GM12878 (cell line): Measurements from ENCODE around the gene NDC1. TPM values are rescaled to one million over a fixed set of nuclear protein-coding genes. Genes with fewer than 3 reads are reported as not detected.
"Not testable (repeated sequence)": the region's sequence is repeated elsewhere in the genome, so short reads cannot be mapped to it uniquely, and the experiment has no call there.

Experiments
- ATAC-seq: fragments of 200-7000 bp; cut with Tn5 transposase; 3 replicates; pipeline ENCODE4 v1.9.1; 2020; ENCODE audit warnings: mild to moderate bottlenecking, moderate library complexity
- BruUV-seq: library from RNA; stranded (reverse); fragments of 400-500 nt; replicated peaks from 2 replicates; lab custom pipeline; 2021; lab: Mats Ljungman, UMichigan
- CTCF ChIA-PET: fragments of 300-600 bp; sonication (Branson Sonifier 250); formaldehyde crosslinking; extraction: SDS; loops from one replicate; lab custom pipeline; 2021; ENCODE audit warnings: inconsistent platforms; lab: Yijun Ruan, JAX
- POLR2A ChIA-PET: fragments of 350-600 bp; formaldehyde crosslinking; extraction: SDS; loops from one replicate; lab custom pipeline; 2021; ENCODE audit warnings: inconsistent platforms; lab: Charles Lee
- RAD21 ChIA-PET: fragments of 300-600 bp; sonication (Branson Sonifier 250); formaldehyde crosslinking; loops from one replicate; lab custom pipeline; 2023; ENCODE audit warnings: antibody characterized with exemption; ENCODE audit not compliant: unreplicated experiment; lab: Charles Lee
- SMC1A ChIA-PET: fragments of 300-600 bp; sonication (Branson Sonifier 250); formaldehyde crosslinking; loops from one replicate; lab custom pipeline; 2023; ENCODE audit not compliant: unreplicated experiment, uncharacterized antibody; lab: Charles Lee
- DNase-seq: peaks from one replicate; pipeline ENCODE4 v3.0.0-alpha.2; 2011; ENCODE audit warnings: low read depth, low spot score
- FAIRE-seq: peaks from 3 replicates; lab custom pipeline; 2011; peaks lifted over from hg19 to GRCh38; lab: Jason Lieb, UNC
- H2AFZ ChIP-seq: 2 replicates; pipeline ENCODE4 v1.6.0; 2011; ENCODE audit warnings: low read depth, low read length, control low read depth; ENCODE audit not compliant: control insufficient read depth
- H3K27ac ChIP-seq: 2 replicates; pipeline ENCODE4 v1.5.1; 2011; ENCODE audit warnings: control low read depth; ENCODE audit not compliant: control insufficient read depth, insufficient read depth
- H3K27me3 ChIP-seq, 2 experiments: replicated peaks in 1 of 2; 2 replicates each; pipeline versions ENCODE4 v1.6.0 to v1.6.1; 2011; ENCODE audit warnings: low read length in 1 of 2; ENCODE audit not compliant: control insufficient read depth in 2 of 2, insufficient read depth in 2 of 2
- H3K36me3 ChIP-seq, 2 experiments: 2 replicates each; pipeline ENCODE4 v1.5.1; 2011; ENCODE audit warnings: low read length in 1 of 2; ENCODE audit not compliant: control insufficient read depth in 2 of 2, insufficient read depth in 2 of 2
- H3K4me1 ChIP-seq: 2 replicates; pipeline ENCODE4 v1.6.1; 2011; ENCODE audit warnings: mild to moderate bottlenecking, low read length, moderate library complexity, mixed read lengths; ENCODE audit not compliant: control insufficient read depth, insufficient read depth
- H3K4me2 ChIP-seq: 2 replicates; pipeline ENCODE4 v1.6.0; 2011; ENCODE audit warnings: control low read depth; ENCODE audit not compliant: control insufficient read depth, insufficient read depth
- H3K4me3 ChIP-seq: fragments of 200-600 bp; sonication (generic); 2 replicates; pipeline ENCODE4 v1.5.1; 2016
- H3K79me2 ChIP-seq: 2 replicates; pipeline ENCODE4 v1.6.0; 2011; ENCODE audit warnings: low read length; ENCODE audit not compliant: control insufficient read depth, insufficient read depth
- H3K9ac ChIP-seq: 2 replicates; pipeline ENCODE4 v1.8.0; 2011; ENCODE audit warnings: low read length, control low read depth, mixed read lengths; ENCODE audit not compliant: control insufficient read depth, insufficient read depth
- H3K9me3 ChIP-seq: replicated peaks from 3 replicates; pipeline ENCODE4 v1.5.1; 2011; ENCODE audit warnings: mild to moderate bottlenecking, low read length; ENCODE audit not compliant: control insufficient read depth, insufficient read depth
- H4K20me1 ChIP-seq: 2 replicates; pipeline ENCODE4 v1.6.0; 2011; ENCODE audit not compliant: control insufficient read depth, insufficient read depth
- BCLAF1 ChIP-seq: fragments of 450-650 bp; IDR thresholded peaks from 2 replicates; pipeline ENCODE4 v1.6.1; 2017; ENCODE audit warnings: antibody characterized with exemption, mild to moderate bottlenecking, moderate library complexity
- ETV6 ChIP-seq, 2 experiments: fragments of 450-650 bp in 1 of 2; IDR thresholded peaks in 1 of 2; conservative IDR thresholded peaks in 1 of 2; 2 replicates each; pipeline ENCODE4 v1.6.1; 2014; ENCODE audit warnings: antibody characterized with exemption in 1 of 2, borderline replicate concordance in 1 of 2, low read depth in 1 of 2, mild to moderate bottlenecking in 1 of 2, moderate library complexity in 1 of 2
- IKZF1 ChIP-seq: fragments of 450-650 bp; conservative IDR thresholded peaks from 2 replicates; pipeline ENCODE4 v1.6.1; 2017; ENCODE audit warnings: antibody characterized with exemption, mild to moderate bottlenecking
- NR2C1 ChIP-seq: fragments of 450-650 bp; IDR thresholded peaks from 2 replicates; pipeline ENCODE4 v1.6.1; 2017; ENCODE audit warnings: antibody characterized with exemption, mild to moderate bottlenecking, moderate library complexity
- RCOR1 ChIP-seq: conservative IDR thresholded peaks from 2 replicates; pipeline ENCODE4 v1.6.1; 2012; ENCODE audit warnings: low read depth, low read length, improper control_type of control experiment
- SRF ChIP-seq, 2 experiments: IDR thresholded peaks; 2 replicates each; pipeline ENCODE4 v1.6.1; 2011; ENCODE audit warnings: low read depth in 2 of 2, low read length in 2 of 2, mild to moderate bottlenecking in 1 of 2, moderate library complexity in 1 of 2
- TCF7 ChIP-seq: IDR thresholded peaks from 2 replicates; pipeline ENCODE4 v1.6.1; 2014; ENCODE audit warnings: antibody characterized with exemption, borderline replicate concordance
- WGBS: methylation state at CpG from one replicate; pipeline ENCODE4 v1.1.6; 2016; ENCODE audit warnings: low lambda C conversion rate; ENCODE audit not compliant: insufficient replicate concordance, insufficient coverage; ENCODE audit errors: missing lambda C conversion rate; 5-methylcytosine and 5-hydroxymethylcytosine counted together
- in situ Hi-C: fragments of 300-500 bp; cut with MboI; formaldehyde crosslinking; loops from 9 replicates; pipeline ENCODE4 v1.14.3; 2018; ENCODE audit warnings: mixed read lengths
- intact Hi-C: fragments of 100-400 bp; cut with micrococcal nuclease; formaldehyde crosslinking; loops from one replicate; pipeline ENCODE4 v1.14.2; 2022; ENCODE audit not compliant: unreplicated experiment
- polyA plus RNA-seq, 11 experiments: library from polyadenylated mRNA; depleted of rRNA in 4 of 11; unstranded in 6 of 11; stranded (reverse) in 5 of 11; fragments of >200 nt; fragmentation: Nextera tagmentation in 4 of 11; fragmentation: Illumina TruSeq in 1 of 11; extraction: Ambion mirVana in 4 of 11; extraction: Trizol in 1 of 11; gene quantifications; 1 replicate in 1 of 11; 2 replicates in 10 of 11; pipeline versions ENCODE4 v1.2.1 to v1.2.3, GENCODE V29; 2011 to 2016; ENCODE audit warnings: inconsistent platforms in 2 of 11, missing spikeins in 2 of 11, low read depth in 1 of 11
- total RNA-seq, 4 experiments: library from RNA; depleted of rRNA in 3 of 4; stranded (reverse); fragments of >200 nt in 3 of 4; fragmentation: Illumina TruSeq in 1 of 4; extraction: Trizol in 1 of 4; gene quantifications; 2 replicates each; pipeline versions ENCODE4 v1.2.1 to v1.2.3, GENCODE V29; 2013 to 2021

Gene NDC1
- total and polyA plus RNA-seq, 10 of the 15 experiments (the other 5 are each of a cell fraction or from before 2014, with no cell fraction given): 20.2 to 77.6 (median 47.1) TPM

DNA sequence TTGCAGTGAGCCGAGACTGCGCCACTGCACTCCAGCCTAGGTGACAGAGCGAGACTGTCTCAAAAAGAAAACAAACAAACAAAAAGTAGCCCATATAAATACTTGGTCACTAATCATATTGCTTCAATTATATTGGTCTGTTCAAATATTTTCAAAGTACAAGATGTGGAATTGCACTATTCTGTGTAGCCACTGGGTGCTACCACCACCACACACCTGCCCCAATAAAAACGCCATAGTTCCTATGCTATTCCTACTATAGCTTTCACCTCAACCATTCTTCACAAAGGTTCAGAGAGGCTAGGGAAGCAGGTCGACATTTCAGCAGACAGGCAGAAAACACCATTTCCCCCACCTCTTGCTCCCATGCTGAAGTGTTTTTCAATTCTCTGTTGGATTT, 16.7 kb downstream of the NDC1 start (continued):
- TF ChIP-seq IKZF1 (no peak), TCF7 (no peak), RCOR1 (no peak)

GRCh38 chr1:53819387-53819786, 18.7 kb downstream of the NDC1 start:
- in situ Hi-C loops: no loop called here
- no peak overlapping the region for H2AFZ ChIP-seq
- H3K4me2 ChIP-seq: no peak overlapping the region
- H3K27ac ChIP-seq: no peak overlapping the region
- no peaks in the 10 kb centered on the region for H3K79me2 ChIP-seq
- ChIA-PET RAD21 (interaction anchor here (1.0 to 1.5 kb wide), 2 partner anchors 63 to 140 kb away, joined by 3 read pairs; no protein-coding TSS in a partner anchor), CTCF (interaction anchor here (0.6 to 2.3 kb wide), 5 partner anchors 8 to 548 kb away, joined by 3 to 10 read pairs (median 3); no protein-coding TSS in a partner anchor), POLR2A (interaction anchor here (0.9 to 2.3 kb wide), 2 partner anchors 17 to 18 kb away, joined by 3 to 7 read pairs; partner anchors contain the start of gene NDC1), SMC1A (interaction anchor here (4.5 kb wide), 1 partner anchor 15 kb away, joined by 18 read pairs; no protein-coding TSS in a partner anchor)
- DNase-seq (no peak), FAIRE-seq (no peak), ATAC-seq (no peak)
- no peak overlapping the region for H3K4me3 ChIP-seq
- no TSS peak for BruUV-seq
- no peak overlapping the region for H3K9ac ChIP-seq
- TF ChIP-seq BCLAF1 (no peak), SRF (IDR thresholded peaks at IDR 0.05; ENCODE audit: low read depth in 2 of 2, low read length in 2 of 2) (no peak), NR2C1 (no peak), ETV6 (conservative IDR thresholded peaks at IDR 0.05 in 1 of 2, IDR thresholded peaks at IDR 0.05 in 1 of 2; ENCODE audit: borderline replicate concordance in 1 of 2, low read depth in 1 of 2) (no peak)
- H3K4me1 ChIP-seq: no peaks in the 10 kb centered on the region
- no peaks in the 10 kb centered on the region for H3K9me3 ChIP-seq
- no peaks in the 10 kb centered on the region for H4K20me1 ChIP-seq
- peaks cover 2 to 5% of the 10 kb centered on the region in 2 experiments; a peak in 3 of 4 replicates for H3K36me3 ChIP-seq
- intact Hi-C loops: no loop called here
- H3K27me3 ChIP-seq: no peaks in the 10 kb centered on the region

DNA sequence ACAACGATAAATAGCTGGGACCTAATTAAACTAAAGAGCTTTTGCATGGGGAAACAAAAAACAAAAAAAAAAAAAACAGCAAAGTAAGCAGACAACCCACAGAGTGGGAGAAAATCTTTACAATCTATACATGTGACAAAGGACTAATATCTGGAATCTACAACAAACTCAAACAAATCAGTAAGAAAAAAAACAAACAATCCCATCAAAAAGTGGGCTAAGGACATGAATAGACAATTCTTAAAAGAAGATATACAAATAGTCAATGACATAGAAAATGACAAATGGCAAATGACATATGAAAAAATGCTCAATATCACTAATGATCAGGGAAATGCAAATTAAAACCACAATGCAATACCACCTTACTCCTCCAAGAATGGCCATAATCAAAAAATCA, 21.5 kb downstream of the NDC1 start:
- H3K27ac ChIP-seq, DNase-seq, BruUV-seq, H3K9me3 ChIP-seq, ATAC-seq, H3K4me1 ChIP-seq, H2AFZ ChIP-seq, in situ Hi-C loops, CTCF ChIA-PET, RAD21 ChIA-PET, H3K9ac ChIP-seq, FAIRE-seq, H4K20me1 ChIP-seq, intact Hi-C loops, H3K4me3 ChIP-seq, H3K27me3 ChIP-seq, SMC1A ChIA-PET, H3K36me3 ChIP-seq, H3K4me2 ChIP-seq, H3K79me2 ChIP-seq: not testable (repeated sequence)
- POLR2A ChIA-PET: interaction anchor here (0.6 kb wide), 1 partner anchor 381 kb away, joined by 5 read pairs; no protein-coding TSS in a partner anchor
- WGBS: 100% methylated on average over 1 of the region's 1 CpG
